HG03066 (cell line): ENCODE results near the gene C5AR1.
"Not testable (repeated sequence)": the region's sequence is repeated elsewhere in the genome, so short reads cannot be mapped to it uniquely, and the experiment has no call there.

ENCODE experiments used
- ATAC-seq: cut with Tn5 transposase; IDR thresholded peaks from one replicate; pipeline ENCODE4 v1.9.1; 2021; ENCODE audit warnings: low read depth; ENCODE audit not compliant: unreplicated experiment

Gene C5AR1

DNA sequence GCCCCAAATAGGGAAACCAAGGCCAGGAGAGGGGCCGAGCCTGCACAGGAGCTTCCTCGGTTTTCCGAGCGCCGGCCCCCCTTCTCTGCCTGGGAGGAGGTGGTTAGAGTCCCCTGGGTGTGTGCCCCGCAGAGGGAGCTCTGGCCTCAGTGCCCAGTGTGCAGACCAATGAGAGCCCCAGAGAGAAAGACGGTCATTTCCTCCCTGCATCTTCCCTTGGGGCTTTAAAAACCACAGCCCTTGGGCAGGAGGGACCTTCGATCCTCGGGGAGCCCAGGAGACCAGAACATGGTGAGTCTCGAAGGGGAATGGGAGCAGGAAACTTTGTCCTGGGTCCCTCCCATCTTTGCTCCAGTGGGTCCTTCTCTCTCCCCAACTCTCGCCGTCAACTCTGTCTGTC lies at the start of gene C5AR1:
Gene C5AR1 (plus strand): TSS at position 254 of the 400 bp plus-strand sequence. CDS start 35 bp downstream, at position 289.
- ATAC-seq: no peak

DNA sequence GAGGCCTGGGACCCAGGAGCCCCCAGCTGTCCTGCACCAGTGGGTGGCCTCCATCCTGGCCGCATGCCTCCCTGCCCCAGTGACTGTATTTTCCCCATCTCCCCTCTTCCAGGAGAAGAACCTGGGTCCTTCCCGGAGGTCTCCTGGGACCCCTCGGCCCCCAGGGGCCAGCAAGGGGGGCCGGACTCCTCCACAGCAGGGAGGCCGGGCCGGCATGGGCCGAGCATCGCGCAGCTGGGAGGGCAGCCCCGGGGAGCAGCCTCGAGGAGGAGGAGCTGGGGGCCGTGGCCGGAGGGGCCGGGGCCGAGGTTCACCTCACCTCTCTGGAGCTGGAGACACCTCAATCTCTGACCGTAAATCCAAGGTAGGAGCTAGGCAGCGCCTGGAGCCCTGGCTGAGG lies 49.2 kb upstream of the C5AR1 start:
- no peak for ATAC-seq

DNA sequence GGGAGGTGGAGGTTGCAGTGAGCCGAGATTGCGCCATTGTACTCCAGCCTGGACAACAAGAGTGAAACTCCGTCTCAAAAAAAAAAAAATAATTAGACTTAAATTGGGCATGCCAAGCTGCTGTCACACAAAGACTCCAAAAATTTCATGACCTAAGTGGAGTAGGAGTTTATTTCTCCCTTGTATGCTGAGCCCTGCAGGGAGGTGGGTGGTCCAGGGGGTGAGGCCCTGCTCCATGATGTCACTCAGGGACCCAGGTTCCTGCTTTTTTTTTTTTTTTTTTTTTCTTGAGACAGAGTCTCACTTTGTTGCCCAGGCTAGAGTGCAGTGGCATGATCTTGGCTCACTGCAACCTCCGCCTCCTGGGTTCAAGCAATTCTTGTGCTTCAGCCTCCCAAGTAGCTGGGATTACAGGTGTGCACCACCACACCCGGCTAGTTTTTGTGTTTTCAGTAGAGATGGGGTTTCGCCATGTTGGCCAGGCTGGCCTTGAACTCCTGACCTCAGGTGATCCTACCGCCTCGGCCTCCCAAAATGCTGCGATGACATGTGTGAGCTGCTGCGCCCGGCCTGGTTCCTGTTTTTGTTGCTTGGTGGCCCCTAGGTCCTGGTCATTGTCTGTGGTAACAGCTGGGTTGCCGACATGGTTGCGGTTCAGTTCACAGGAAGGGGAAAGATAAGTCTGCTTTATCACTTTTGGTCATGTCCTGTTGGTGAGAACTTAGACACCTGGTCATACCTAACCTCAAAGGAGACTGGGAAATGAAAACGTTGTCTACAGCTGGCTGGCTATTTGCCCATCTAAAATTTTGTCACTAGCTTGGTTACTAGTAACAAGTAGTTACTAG lies 47.5 kb upstream of the C5AR1 start:
- ATAC-seq: peak; percentile 77

DNA sequence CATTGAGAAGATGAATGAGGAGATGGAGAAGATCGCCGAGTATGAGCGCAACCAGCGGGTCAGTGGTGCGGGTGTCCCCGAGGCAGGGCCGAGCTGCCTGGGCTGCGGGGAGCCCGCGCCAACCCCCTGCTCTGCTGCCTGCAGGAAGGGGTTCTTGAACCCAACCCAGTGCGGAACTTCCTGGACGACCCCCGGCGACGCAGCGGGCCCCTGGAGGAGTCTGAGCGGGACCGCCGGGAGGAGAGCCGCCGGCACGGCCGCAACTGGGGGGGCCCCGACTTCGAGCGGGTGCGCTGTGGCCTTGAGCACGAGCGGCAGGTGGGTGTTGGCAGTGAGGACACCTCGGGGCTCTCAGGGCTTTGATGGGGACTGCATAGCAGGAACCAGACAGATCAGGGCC lies 45.0 kb upstream of the C5AR1 start:
- no peak for ATAC-seq

DNA sequence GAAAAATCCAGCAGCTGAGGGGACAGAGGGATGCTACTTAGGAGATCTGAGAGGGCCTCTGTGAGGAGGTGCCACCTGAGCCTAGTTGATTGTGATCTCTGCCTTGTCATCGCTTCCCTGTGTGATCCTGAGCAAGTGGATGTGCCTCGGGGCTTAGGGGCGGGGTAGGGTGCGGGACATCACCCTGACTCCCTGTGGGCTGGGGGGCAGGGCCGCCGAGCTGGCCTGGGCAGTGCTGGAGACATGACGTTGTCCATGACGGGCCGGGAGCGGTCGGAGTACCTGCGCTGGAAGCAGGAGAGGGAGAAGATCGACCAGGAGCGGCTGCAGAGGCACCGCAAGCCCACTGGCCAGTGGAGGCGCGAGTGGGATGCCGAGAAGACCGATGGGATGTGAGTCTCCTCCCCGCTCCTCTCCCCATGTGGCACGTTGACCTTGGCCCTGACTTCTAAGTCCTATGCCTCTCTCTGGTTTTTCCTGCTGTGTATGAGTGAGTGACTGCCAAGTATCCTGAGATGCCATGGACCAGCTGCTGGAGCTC lies 43.2 kb upstream of the C5AR1 start:
- ATAC-seq: no peak

DNA sequence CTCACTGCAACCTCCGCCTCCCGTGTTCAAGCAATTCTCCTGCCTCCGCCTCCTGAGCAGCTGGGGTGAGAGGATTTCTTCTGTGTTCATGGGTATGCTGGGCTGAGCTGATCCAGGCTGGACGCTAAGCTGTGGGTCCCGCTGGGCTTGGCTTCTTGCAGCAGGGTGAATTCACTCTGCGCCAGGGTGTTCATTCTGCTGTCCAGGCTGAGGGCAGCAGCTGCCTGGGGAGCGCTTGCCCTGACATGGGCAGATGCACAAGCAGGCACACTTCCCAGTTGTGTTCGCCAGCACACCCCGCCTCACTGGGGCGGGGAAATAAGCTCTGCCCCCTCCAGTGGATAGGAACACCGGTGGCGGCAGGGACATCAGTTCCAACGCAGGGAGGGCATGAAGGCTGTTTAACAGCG lies 42.3 kb upstream of the C5AR1 start:
- ATAC-seq: no peak

DNA sequence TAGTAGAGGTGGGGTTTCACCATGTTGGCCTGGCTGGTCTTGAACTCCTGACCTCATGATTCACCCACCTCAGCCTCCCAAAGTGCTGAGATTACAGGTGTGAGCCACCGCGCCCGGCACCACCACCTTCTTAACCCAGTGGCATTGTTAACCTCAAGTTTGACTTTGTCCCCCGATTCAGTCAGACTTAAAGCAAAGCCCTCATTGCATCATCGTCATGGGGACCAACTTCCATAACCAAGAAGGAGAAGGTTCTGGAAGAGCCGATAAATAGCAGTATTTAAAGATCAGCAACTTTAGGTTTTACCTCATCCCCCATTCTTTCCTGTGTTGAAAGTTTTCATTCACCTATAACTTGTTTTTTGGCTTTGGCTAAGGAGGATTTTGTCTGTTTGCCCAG lies 41.6 kb upstream of the C5AR1 start:
- ATAC-seq: no peak

DNA sequence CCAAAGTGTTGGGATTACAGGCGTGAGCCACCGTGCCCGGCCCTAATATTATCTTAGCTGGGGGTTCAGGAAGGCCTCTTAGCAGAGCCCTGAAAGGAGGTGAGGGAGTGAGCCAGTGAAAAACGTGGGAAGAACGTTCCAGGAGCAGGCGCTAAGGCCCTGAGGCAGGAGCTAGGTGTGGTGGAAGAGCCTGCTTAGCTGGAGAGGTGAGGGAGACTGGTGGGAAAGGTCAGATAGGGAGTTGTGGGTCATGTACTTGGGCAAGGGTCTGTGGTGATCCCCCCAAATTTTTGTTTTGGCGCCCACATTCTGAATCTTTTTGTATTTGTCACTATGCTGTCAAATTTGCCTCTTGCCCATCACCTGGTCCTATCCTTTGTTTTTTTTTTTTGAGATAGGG lies 40.1 kb upstream of the C5AR1 start:
- ATAC-seq: no peak

DNA sequence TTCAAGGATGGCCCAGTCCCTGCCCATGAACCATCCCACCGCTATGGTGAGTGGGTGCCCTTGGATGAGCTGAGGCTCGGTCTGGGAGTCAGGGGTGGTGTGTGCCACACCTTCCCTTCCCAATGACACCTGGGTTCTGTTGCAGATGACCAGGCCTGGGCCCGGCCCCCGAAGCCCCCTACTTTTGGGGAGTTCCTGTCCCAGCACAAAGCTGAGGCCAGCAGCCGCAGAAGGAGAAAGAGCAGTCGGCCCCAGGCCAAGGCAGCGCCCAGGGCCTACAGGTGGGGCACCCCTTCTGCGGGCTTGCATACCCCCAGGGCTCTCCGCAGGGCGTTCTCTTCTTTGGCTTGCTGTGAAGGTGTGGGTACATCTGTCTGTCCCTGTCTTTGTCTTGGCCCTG lies 39.3 kb upstream of the C5AR1 start:
- no peak for ATAC-seq

DNA sequence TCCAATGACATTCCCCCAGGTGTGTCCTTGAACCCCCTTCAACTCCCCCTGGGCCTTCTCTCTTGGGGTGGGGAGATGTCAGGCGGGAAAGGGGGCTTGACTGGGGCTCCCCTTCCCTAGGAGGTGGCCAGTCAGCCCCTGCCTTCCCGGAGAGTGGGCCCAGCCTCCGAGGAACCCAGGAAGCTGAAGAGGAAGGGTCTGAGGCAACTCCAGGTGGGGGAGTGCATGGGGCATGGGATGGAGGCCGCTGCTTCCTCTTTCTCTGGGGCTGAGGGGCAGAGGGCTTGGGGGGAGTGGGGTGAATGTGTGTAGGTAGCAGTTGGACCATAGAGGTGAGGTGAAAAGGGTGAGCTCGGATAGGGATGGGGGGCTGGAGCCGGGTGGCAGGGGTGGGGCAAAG lies 37.7 kb upstream of the C5AR1 start:
- no peak for ATAC-seq

DNA sequence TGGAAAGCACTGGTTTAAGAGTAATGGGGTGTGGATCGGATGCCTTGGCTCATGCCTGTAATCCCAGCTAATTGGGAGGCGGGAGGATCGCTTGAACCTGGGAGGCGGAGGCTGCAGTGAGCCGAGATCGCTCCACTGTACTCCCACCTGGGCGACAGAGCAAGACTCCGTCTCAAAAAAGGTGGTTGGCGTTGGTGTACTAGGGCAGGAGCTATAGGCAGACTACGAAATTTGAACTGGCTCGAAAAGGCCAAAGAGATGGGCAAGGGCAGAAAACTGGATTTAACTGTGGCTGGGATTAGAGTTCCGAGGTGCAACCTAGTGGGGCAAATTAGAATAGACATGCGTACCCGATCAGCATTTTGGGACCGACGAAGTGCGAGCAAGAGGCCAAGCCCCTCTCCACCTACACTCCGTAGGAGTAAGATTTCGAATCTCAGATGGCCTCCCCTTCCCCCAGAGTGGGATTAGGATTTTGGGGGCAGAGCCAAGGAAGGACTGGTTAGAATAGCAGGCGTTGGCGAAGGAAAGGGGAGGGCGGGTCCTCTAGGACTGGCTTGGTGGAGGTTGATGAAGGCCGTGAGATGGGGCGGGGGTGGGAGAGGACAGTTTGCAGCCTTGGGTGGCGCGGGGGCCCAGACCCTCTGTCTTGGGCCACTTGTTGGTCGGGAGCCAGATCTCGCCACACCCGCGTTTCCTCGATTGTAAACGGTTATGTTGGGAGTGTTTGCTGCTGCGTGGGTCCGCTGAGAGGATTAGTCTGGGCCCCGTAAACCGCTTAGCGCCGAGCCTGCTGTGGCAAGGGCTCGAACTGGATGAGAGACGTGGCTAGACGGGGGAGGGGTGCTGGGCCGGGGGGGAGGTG lies 37.0 kb upstream of the C5AR1 start:
- no peak for ATAC-seq

DNA sequence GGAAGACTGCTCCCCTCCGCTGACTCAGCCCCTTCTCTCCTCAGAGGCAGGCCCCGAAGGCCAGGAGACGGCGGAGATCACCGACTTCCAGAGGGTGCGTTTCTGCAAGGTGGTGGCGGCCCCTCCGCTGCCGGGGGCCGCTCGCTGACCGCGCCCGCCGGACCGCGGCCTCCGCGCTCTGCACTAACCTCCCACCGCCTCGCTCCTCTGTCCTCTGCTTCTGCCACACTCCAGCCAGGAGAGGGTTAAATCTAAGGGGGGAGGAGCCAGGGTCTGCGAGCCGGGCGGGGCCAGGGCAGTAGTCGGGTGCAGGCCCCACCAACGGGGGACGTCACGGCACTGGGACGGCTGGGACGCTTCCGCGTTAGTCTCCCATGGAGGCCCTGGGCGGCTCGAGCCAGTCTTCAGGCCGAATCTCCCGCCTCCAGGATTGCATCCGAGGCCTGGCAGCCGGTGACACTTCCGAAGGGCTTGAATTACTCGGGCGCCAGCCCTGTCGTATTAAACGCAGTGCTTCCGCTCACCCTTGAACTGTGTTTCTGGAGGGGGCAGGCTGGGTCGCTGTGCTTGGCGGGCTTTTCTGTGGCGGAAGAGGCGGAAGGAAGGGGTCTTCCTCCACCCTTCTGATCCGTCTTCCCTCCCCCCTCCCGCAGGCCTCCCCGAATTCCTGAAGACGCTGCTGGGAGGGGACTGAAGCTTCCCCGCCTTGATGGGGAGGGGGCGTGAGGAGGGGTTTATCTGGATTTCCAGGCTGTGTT lies 36.2 kb upstream of the C5AR1 start:
- ATAC-seq: peak; percentile 59

DNA sequence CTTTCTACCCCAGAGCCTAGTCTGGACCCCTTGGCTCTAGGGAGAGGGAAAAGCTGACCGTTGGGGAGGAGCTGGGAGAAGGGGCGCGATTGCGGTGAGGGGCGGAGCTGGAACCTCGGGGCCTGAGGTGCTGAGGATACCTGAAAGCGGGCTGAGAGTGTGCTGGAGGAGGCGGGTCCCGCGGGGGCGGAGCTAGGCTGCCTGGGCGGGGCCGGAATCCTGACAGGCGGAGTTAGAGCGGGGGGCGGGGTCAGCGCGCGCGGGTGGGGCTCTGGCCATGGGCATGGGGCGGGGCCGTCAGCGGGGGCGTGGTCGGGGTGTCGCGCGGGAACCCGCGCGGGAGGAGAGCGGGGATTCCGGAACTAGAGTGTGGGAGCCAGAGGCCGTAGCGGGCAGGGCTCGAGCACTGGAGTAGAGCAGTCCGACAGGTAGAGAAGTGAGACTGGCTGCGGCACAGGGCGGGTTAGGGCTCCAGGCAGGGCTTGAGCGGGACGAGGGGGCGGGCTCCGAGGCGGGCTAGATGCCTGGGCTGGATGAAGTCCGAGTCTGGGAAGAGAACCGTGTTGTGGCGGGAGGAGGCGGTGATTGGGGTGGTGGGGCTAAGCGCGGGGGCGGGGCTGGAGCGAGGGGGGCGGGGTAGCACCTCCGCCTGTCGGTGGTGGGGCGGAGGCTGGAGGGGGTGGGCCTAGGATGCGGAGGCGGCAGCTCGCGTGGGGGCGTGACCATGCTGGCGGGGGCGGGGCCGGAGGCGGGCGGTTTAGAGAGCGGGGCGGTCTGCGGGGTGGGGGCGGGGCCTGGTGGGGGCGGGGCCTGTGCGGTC lies 35.4 kb upstream of the C5AR1 start, which contains the start of gene INAFM1:
Gene INAFM1 (plus strand): TSS at position 815 of the 820 bp plus-strand sequence. CDS start 35 bp downstream, outside the sequence.
- peak; percentile 54 for ATAC-seq

DNA sequence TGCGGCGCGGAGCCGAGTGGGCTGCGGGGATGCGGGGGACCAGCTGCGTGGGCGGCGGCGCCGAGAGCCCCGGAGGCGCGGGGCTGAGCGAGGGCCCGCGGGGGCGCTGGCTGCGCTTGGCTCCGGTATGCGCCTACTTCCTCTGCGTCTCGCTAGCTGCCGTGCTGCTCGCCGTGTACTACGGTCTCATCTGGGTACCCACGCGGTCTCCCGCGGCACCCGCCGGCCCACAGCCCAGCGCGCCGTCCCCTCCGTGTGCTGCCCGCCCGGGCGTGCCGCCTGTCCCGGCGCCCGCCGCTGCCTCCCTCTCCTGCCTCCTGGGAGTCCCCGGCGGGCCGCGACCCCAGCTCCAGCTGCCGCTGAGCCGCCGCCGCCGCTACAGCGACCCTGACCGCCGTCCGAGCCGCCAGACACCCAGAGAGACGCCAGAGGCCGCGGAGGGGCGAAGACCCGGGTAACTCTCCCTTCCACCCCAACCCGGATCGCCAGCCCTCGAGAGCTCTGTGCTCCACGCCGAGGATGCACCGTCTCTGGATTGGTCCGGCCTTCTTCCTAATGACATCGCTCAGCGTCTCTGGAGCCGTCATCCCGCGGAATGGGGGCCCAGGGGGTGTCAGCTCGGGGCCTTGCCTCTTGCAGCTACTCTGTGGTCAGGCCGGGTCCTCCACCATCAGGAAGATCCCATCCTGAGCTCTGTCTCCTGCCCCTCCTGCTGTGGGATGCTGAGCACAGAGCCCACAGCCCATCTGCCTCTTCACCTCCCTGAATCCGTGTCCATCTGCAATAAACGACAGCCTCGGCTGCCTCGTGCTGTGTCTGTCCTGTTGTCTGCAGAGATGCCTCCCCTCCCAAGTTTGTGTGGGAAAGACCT lies 34.5 kb upstream of the C5AR1 start:
- ATAC-seq: peak; percentile 5

DNA sequence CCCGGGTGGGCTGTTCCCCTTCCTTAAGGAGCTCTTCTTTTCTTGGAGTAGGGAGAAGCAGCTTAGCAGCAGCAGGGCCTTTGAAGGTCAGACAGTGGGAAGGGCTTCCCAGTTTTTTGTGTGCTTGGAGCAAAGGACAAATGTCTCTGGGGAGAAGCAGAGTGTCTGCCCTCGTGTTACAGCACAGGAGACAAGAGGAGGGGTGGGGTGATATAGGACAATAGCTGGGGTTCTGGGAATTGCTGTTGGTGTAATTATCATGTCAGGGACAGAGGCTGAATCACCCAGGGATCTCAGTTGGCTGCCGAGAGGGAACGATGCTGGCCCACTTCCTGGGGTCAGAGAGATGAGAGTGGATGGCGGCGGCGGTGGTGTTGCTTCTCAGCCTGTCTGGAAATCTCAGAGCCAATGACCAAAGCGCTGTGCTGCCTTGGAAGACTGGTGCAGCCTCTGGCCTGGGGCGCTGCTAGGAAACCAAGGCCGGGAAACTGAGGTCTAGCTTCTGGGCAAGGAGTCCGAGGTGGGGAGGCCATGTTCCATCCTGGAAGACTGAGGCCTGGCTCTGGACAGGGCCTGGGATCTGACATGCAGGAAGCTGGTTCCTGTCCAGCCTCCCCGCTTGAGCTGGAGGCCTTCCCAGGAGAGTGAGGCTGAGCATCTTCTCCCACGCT lies 33.7 kb upstream of the C5AR1 start:
- no peak for ATAC-seq

DNA sequence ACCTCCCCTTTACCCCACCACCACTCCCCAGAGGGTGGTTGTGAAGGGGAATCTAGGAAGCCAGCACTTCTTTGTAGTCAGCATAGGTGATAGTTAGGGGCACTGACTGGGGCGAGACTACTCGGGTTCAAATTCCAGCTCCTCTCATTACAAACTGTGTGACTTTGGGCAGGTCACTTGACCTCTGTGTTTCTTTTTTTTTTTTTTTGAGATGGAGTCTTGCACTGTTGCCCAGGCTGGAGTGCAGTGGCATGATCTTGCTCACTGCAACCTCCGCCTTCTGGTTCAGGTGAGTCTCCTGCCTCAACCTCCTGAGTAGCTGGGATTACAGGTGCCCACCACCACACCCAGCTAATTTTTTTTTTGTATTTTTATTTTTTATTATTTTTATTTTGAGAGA lies 33.1 kb upstream of the C5AR1 start:
- not testable (repeated sequence) for ATAC-seq

DNA sequence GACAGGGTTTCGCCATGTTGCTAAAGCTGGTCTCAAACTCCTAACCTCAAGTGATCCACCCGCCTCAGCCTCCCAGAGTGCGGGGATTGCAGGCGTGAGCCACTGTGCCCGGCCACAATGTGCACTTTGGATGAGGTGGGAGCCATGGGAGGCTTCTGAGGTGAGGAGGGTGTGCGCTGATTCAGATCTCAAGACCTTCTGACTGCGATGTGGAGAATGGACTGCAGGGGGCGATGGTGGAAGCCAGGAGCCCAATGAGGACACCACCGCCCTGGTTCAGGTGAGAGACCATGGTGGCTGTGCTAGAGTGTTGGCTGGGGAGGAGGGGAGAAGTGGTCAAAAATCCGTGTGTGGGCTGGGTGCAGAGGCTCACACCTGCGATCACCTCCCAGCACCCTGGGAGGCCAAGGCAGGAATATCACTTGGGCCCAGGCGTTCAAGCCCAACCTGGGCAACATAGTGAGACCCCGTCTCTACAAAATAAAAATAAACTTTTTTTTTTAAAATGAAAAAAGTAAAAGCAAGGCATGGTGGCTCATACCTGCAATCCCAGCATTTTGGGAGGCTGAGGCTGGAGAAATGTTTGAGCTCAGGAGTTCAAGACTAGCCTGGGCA lies 29.4 kb upstream of the C5AR1 start:
- ATAC-seq: no peak
